GM18520 (cell line): ENCODE data around the gene PTPRN2.
"Not testable (repeated sequence)": the region's sequence is repeated elsewhere in the genome, so short reads cannot be mapped to it uniquely, and the experiment has no call there.

Experiments
- ATAC-seq: cut with Tn5 transposase; IDR thresholded peaks from one replicate; pipeline ENCODE4 v1.9.1; 2021; ENCODE audit not compliant: unreplicated experiment

The PTPRN2 gene

GRCh38 chr7:158203948-158204347 is 383.7 kb downstream of the PTPRN2 start:
- not testable (repeated sequence) for ATAC-seq

DNA sequence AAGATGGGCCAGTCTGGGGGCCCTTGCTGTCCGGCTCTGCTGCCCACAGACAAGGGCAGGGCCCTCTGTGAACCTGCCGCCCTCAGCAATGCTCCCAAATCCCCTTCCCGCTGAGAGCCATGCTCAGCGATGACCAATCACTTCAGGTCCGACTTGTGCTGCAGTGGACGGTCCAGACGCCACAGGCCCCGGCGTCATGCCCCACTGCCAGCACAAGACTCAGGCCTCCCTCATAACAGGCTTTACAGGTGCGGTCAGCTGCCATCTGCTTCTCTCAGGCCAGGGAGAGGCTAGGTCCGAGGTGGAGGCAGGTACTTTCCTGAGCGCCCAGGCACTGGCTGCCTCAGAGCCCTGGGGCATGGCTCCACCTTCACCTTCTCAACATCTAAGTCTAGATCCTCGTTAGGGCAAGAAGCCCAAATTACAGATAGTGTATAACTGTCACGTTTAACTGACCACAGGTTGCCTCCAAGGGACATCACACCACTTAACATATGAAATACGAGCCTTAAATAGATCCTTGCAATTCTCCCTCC is 393.2 kb downstream of the PTPRN2 start:
- ATAC-seq, result no peak

DNA sequence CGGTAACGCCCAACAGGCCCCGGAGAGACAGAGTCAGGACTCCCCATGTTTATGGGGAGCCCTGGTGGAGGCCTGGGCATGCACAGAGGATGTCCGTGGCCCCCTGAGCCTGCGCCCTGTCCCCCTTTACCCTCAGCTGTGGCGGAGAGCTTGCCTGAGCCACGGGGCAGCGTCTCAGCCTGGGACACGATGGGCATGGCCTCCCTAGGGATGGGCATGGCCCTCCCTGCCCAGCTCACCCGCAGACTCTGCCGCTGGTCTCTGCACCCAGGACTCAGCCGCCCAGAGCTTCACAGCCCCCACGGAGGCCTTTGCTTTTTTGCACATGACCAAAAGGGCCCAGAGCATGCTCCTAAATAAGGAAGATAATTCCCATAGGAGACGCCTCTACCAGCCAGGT is 394.2 kb downstream of the PTPRN2 start:
- ATAC-seq, result no peak

DNA sequence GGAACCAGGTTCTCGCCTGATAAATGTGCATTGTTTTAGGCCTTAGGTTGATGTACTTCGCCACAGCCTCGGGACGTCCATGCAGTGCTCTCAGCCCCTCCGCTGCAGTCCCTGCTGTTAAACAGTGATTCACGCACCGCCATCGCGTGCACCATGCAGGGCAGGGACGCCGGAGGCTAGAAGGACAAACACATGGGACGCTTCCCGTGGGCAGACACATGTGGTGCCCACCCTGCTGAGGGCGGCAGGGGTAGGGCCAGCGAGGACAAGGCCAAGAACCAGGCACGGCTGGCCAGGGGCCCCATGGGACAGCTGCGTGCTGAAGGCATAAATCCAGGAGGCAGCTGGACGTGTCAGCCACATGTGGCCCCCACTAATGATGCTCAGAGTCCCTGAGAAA is 394.7 kb downstream of the PTPRN2 start:
- ATAC-seq, result no peak

- no peak for ATAC-seq
Observed at GRCh38 chr7:158192184-158192835, 395.3 kb downstream of the PTPRN2 start.

DNA sequence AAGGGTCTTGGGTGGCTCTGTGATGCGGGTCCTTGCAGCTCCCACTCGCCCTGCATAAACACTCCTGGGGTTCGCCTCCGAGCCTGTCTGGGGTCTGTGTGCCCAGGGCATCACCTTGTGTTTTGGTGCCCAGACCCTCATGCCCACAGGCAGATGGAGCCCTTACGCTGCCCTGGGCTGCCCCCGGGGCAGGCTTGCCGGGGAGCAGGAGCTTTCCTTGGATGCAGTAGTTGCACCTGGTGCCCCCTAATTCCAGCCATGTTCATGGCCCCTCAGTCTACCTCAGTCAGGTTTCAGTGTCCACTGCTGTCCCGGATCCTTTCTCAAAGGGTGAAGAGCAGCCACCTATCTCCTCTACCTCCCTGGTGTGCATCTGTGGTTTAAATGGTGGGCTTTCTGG is 396.0 kb downstream of the PTPRN2 start:
- ATAC-seq, result no peak

DNA sequence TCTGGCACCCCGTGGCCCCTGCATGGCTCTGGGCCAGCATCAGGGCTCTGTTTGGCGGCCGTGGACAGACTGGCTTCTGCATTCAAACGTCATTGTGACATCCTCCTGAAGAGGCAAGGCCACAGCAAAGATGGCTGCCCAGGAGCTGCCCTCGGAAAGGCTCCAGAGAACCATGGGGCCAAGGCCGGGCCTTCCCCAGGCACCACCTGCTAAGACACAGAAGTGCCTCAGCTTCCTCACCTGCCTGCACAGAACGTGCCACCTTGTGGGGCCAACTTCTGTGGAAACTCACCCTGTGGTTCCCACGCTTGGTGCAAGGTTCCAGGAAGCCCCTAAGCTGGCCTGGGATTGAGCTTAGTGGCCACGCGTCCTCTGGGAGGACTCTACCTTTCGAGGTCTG is 396.9 kb downstream of the PTPRN2 start:
- no peak for ATAC-seq

GRCh38 chr7:158188676-158189075 is 398.9 kb downstream of the PTPRN2 start:
- ATAC-seq, result no peak

GRCh38 chr7:158187694-158187994 is 400.0 kb downstream of the PTPRN2 start:
- no peak for ATAC-seq

- ATAC-seq, result no peak
Observed at GRCh38 chr7:158186864-158187693, 400.5 kb downstream of the PTPRN2 start.

GRCh38 chr7:158186406-158186805 is 401.2 kb downstream of the PTPRN2 start:
- ATAC-seq, result no peak

- no peak for ATAC-seq
Observed at GRCh38 chr7:158185653-158186052, 402.0 kb downstream of the PTPRN2 start.

GRCh38 chr7:158183431-158183830 is 404.2 kb downstream of the PTPRN2 start:
- ATAC-seq, result no peak

DNA sequence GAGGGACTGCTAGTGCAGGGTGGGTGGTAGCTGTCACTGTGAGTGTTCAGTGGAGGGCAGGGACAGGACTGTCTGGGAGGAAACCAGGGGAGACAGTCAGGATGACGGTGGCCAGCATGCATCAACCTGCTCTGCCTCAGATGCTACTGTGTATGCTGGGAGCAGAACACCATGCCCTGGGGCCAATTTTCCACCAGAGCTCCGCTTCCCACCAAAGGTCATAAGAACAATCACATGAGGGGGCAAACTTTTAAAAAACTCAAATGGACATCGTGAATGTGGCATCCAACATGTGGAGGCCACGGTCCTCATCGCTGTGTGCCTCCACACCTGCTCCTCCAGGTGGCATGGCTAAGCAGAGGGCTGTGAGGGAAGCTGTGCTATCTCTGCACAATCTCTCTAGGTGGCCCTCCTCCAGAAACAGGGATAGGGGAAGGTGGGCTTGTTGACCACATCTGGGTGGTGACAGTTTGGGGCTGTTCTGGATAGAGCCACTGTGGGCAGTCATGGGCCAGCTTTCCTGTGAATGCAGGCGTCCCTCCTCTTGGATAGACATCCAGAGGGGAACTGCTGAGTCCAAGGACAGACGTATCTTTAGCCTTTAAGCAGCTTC is 411.0 kb downstream of the PTPRN2 start:
- ATAC-seq, result no peak

DNA sequence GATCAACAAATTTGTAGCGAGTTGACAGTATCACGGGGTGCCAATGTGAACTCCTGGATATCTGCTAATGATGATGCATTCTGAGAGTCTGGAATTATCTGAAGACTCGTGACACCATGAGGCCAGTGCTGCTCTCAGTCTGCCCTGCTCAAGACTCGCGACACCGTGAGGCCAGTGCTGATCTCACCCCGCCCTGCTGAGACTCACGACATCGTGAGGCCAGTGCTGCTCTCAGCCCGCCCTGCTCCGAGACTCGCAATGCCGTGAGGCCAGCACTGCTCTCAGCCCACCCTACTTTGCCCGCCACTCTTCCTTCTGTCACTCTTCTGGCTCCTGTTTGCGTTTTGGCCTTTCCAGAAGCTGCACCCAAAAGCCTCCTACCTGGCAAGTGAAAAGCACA is 411.8 kb downstream of the PTPRN2 start:
- ATAC-seq, result no peak

- no peak for ATAC-seq
Observed at GRCh38 chr7:158174947-158175346, 412.7 kb downstream of the PTPRN2 start.

DNA sequence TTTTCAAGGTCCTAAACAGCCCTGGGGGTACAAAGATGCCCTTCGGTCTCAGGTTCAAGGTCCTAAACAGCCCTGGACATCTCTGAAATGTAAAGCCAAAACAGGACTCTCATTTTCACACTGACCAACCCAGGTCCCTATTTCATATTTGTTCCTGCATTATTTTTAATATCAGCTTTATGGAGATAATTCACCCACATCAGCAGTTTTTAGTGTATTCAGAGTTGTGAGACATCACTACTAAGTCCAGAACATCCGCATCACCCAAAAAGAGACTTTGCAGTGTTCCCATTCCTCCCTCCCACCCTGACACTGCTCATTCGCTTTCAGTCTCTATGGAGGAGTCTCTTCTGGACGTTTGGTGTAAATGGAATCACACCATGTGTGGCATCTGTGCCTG is 420.2 kb downstream of the PTPRN2 start:
- no peak for ATAC-seq

DNA sequence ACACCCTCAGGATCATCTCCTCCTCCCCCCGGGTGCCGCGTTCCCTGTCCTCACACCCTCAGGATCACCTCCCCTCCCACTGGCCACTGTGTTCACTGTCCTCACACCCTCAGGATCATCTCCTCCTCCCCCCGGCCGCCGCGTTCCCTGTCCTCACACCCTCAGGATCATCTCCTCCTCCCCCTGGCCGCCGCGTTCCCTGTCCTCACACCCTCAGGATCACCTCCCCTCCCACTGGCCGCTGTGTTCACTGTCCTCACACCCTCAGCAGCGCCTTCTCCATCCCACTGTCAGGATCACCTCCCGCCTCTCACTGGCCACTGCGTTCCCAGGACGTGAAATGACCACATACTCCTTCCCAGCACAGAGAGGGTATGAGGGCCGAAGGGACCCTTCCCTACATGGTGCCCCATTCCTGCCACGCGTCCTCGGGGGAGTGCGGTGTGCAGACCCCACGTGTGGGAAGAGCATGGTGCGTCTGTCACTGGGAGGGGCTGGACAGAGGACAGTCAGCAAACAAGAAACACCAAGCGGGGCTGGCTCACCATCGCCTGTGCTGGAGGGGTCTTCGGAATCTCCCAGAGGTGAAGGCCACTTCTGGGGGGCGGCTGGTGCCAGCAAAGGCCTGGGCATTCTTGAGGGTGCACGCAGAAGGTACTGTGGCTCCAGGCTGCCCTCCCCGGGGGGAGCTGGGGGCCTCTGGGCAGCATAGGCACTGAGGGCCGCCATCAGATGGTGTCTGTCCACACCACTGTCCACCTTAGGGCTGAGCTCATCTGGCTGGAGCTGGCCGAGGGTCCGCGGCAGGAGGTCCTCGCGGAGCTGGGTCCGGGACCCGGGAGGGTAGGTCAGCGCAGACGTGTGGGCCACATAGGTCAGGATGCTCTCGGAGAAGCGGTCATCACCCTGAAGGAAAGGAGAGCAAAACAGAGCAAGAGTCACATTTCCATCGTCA is 421.0 kb downstream of the PTPRN2 start:
- no peak for ATAC-seq

DNA sequence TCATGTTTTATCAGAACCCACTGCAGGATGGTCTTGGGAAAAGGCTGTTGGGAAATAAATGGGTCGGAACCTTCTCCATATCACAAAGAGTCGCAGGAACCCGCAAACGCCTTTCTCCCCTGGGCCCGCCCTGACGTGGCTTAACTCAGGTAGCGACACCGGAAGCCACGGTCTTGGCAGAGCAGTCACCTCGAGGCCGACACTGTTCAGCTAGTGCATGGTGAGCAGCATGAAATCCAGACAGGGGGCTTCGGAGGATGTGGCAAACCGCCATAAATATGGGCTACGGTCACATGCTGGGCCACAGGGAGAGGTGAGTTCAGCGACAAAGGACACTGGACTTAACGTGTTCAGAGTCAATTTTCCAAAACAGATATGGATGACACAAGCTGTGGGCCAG is 421.9 kb downstream of the PTPRN2 start:
- ATAC-seq, result no peak

DNA sequence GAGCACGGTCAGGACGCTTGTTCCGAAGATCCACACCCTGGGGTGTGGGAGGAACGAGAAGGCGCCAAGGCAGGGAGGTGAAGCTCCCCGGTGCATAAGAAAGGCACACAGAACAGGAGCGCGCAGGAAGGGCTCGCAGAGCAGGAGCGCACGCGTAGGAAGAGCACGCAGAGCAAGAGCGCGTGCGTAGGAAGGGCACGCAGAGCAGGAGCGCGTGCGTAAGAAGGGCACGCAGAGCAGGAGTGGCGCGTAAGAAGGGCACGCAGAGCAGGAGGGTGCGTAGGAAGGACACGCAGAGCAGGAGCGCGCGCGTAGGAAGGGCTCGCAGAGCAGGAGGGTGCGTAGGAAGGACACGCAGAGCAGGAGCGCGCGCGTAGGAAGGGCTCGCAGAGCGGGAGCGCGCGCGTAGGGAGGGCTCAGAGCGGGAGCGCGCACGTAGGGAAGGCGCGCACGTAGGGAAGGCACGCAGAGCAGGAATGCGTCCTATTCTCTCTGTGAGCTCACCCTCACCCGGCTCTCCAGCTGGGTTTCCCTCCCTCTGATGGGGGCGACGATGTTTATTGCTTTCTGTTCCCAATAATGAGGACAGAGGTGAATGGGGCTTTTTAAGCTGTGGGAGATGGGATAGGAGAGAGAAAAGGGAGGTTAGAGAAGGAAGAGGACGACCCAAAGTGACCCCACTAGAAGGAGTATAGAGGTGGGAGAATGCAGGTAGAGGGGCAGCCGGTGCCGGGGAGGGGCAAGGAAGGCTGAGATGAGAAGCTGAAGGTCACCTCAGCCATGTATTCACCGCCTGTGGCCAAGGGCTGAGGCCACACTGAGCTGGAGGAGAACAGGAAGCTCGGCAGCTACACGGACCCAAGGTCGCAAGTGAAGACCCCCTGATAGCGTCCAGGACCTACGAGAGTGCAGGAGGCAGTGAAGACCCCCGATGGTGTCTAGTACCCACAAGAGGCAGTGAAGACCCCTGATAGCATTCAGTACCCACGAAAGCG is 423.2 kb downstream of the PTPRN2 start:
- no peak for ATAC-seq
